ENCODE measurements around the gene TSLP.

TSLP gene

DNA sequence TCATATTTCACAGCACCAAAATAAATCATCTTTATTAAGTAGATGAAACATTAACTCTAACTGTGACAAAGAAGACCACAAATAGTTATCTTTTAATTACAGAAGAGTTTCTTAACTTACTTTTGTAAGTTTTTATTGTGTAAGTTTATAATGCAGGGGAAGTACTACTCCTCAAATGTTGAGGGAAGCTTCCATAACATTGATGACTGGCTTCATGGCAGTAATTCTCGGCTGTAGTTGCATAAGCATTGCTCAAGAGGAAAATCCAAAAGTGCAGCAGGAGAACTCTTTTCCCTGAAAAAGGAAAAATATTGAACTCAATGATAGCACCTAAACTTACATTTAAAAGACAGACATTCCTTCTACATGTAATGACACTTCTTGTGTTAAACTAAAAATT, 4.6 kb downstream of the TSLP start:
- Histone ChIP-seq H3K4me3 (ENCODE audit: low read length) (no peak overlapping the region), H3K79me2 (ENCODE audit: low read length) (no peaks in the 10 kb centered on the region), H3K4me2 (ENCODE audit: low read length) (peak overlapping the region; percentile 19), H3K4me1 (ENCODE audit: low read length) (peaks cover 14% of the 10 kb centered on the region), H3K27me3 (ENCODE audit: low read depth, low read length) (peaks cover 18% of the 10 kb centered on the region), H3K9ac (ENCODE audit: low read length) (no peak overlapping the region), H2AFZ (ENCODE audit: low read depth, low read length) (no peak overlapping the region), H3K27ac (ENCODE audit: low read length) (no peak overlapping the region), H3K36me3 (replicated peaks; ENCODE audit: low read depth, low read length) (no peaks in the 10 kb centered on the region), H3K9me3 (ENCODE audit: insufficient read depth, low read length) (no peaks in the 10 kb centered on the region), H4K20me1 (ENCODE audit: insufficient read depth, low read length) (no peaks in the 10 kb centered on the region)
- TF ChIP-seq EZH2phosphoT487 (IDR thresholded peaks at IDR 0.05; ENCODE audit: low read depth) = no peak

DNA sequence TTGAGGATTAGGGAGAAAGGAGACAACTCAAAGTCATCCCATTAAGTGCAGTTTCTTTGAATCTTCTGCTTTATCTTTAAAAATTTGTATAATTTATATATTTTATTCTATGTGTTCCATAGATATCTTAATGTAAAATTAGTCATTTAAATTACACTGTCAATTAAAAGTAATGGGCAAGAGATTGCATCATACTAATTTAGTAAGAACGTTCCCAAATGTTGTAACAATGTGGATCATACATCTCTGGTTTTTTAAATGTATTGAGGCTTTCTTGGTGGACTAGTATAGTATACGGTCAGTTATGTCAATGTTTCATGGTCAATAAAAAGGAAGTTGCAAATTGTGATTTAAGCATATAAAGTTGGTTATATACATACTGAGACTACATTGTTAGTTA, 6.2 kb downstream of the TSLP start:
- Histone ChIP-seq H3K9ac (ENCODE audit: low read length) (no peak overlapping the region), H3K4me1 (ENCODE audit: low read length) (peaks cover 12% of the 10 kb centered on the region), H3K4me3 (ENCODE audit: low read length) (no peak overlapping the region), H3K36me3 (replicated peaks; ENCODE audit: low read depth, low read length) (no peaks in the 10 kb centered on the region), H3K4me2 (ENCODE audit: low read length) (no peak overlapping the region), H2AFZ (ENCODE audit: low read depth, low read length) (no peak overlapping the region), H4K20me1 (ENCODE audit: insufficient read depth, low read length) (no peaks in the 10 kb centered on the region), H3K27me3 (ENCODE audit: low read depth, low read length) (peaks cover 3% of the 10 kb centered on the region), H3K27ac (ENCODE audit: low read length) (no peak overlapping the region), H3K9me3 (ENCODE audit: insufficient read depth, low read length) (no peaks in the 10 kb centered on the region), H3K79me2 (ENCODE audit: low read length) (no peaks in the 10 kb centered on the region)
- no peak for TF ChIP-seq EZH2phosphoT487 (IDR thresholded peaks at IDR 0.05; ENCODE audit: low read depth)
- TF ChIP-seq, protein P1, sequence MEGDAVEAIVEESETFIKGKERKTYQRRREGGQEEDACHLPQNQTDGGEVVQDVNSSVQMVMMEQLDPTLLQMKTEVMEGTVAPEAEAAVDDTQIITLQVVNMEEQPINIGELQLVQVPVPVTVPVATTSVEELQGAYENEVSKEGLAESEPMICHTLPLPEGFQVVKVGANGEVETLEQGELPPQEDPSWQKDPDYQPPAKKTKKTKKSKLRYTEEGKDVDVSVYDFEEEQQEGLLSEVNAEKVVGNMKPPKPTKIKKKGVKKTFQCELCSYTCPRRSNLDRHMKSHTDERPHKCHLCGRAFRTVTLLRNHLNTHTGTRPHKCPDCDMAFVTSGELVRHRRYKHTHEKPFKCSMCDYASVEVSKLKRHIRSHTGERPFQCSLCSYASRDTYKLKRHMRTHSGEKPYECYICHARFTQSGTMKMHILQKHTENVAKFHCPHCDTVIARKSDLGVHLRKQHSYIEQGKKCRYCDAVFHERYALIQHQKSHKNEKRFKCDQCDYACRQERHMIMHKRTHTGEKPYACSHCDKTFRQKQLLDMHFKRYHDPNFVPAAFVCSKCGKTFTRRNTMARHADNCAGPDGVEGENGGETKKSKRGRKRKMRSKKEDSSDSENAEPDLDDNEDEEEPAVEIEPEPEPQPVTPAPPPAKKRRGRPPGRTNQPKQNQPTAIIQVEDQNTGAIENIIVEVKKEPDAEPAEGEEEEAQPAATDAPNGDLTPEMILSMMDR (IDR thresholded peaks at IDR 0.05; ENCODE audit: low read depth, low read length) = no peak

GRCh38 chr5:111079846-111080245, 8.3 kb downstream of the TSLP start:
- Histone ChIP-seq H3K4me3 (ENCODE audit: low read length) (no peak overlapping the region), H2AFZ (ENCODE audit: low read depth, low read length) (no peak overlapping the region), H3K9ac (ENCODE audit: low read length) (no peak overlapping the region), H4K20me1 (ENCODE audit: insufficient read depth, low read length) (no peaks in the 10 kb centered on the region), H3K27me3 (ENCODE audit: low read depth, low read length) (no peaks in the 10 kb centered on the region), H3K4me2 (ENCODE audit: low read length) (no peak overlapping the region), H3K27ac (ENCODE audit: low read length) (no peak overlapping the region), H3K36me3 (replicated peaks; ENCODE audit: low read depth, low read length) (no peaks in the 10 kb centered on the region), H3K79me2 (ENCODE audit: low read length) (no peaks in the 10 kb centered on the region), H3K9me3 (ENCODE audit: insufficient read depth, low read length) (no peaks in the 10 kb centered on the region), H3K4me1 (ENCODE audit: low read length) (peaks cover 13% of the 10 kb centered on the region)
- no peak for TF ChIP-seq EZH2phosphoT487 (IDR thresholded peaks at IDR 0.05; ENCODE audit: low read depth)
- TF ChIP-seq, protein P1 (IDR thresholded peaks at IDR 0.05; ENCODE audit: low read depth, low read length) = no peak

GRCh38 chr5:111083323-111083722, 11.8 kb downstream of the TSLP start:
- Histone ChIP-seq H3K9ac (ENCODE audit: low read length) (no peak overlapping the region), H3K79me2 (ENCODE audit: low read length) (no peaks in the 10 kb centered on the region), H3K27me3 (ENCODE audit: low read depth, low read length) (no peaks in the 10 kb centered on the region), H2AFZ (ENCODE audit: low read depth, low read length) (no peak overlapping the region), H3K36me3 (replicated peaks; ENCODE audit: low read depth, low read length) (no peaks in the 10 kb centered on the region), H3K9me3 (ENCODE audit: insufficient read depth, low read length) (no peaks in the 10 kb centered on the region), H3K4me3 (ENCODE audit: low read length) (no peak overlapping the region), H4K20me1 (ENCODE audit: insufficient read depth, low read length) (no peaks in the 10 kb centered on the region), H3K4me2 (ENCODE audit: low read length) (peak overlapping the region; percentile 28; the same call in 1 of the 2 replicates), H3K4me1 (ENCODE audit: low read length) (peaks cover 8% of the 10 kb centered on the region), H3K27ac (ENCODE audit: low read length) (no peak overlapping the region)
- no peak for TF ChIP-seq EZH2phosphoT487 (IDR thresholded peaks at IDR 0.05; ENCODE audit: low read depth)
- TF ChIP-seq, protein P1 (IDR thresholded peaks at IDR 0.05; ENCODE audit: low read depth, low read length) = no peak

All from OCI-LY3 (cell line).